ENCODE data around the gene HDAC7.

Gene HDAC7

GRCh38 chr12:47795814-47796411 is 23.8 kb downstream of the HDAC7 start:
- Histone ChIP-seq H3K4me1 (ENCODE audit: control insufficient read depth, low read depth, low read length) (no peaks in the 10 kb centered on the region), H3K9me3 (ENCODE audit: control insufficient read depth, low read depth, low read length) (no peaks in the 10 kb centered on the region), H3K4me3 (ENCODE audit: low read length) (no peak overlapping the region), H3K36me3 (ENCODE audit: control insufficient read depth, low read depth, low read length) (peaks cover 30% of the 10 kb centered on the region), H3K27ac (ENCODE audit: low read length) (no peak overlapping the region), H3K9ac (ENCODE audit: low read length) (no peak overlapping the region), H3K27me3 (ENCODE audit: control insufficient read depth, insufficient read depth, low read length) (no peaks in the 10 kb centered on the region)

GRCh38 chr12:47795121-47795813 is 24.4 kb downstream of the HDAC7 start:
- Histone ChIP-seq H3K27me3 (ENCODE audit: control insufficient read depth, insufficient read depth, low read length) (no peaks in the 10 kb centered on the region), H3K36me3 (ENCODE audit: control insufficient read depth, low read depth, low read length) (peaks cover 33% of the 10 kb centered on the region), H3K9me3 (ENCODE audit: control insufficient read depth, low read depth, low read length) (no peaks in the 10 kb centered on the region), H3K4me3 (ENCODE audit: low read length) (no peak overlapping the region), H3K4me1 (ENCODE audit: control insufficient read depth, low read depth, low read length) (no peaks in the 10 kb centered on the region), H3K9ac (ENCODE audit: low read length) (no peak overlapping the region), H3K27ac (ENCODE audit: low read length) (no peak overlapping the region)

DNA sequence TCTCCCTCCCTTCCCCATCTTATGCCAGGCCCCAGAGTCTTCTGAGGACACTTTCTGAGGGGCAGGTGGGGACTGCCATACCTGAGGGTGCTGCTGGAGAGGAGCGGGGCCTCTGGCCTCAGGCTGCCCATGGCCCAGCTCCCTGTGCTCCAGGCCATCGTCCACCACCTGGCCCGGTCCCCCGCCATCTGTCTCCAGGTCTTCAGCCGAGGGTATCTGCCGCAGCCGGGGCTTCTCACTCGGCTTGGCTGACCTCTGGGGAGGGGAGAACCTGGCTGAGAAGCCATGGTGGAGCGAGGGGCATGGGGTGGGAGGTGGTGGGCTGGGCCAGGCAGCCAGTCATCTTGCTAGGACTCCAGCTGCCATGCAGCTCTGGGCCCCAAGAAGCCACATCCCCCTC is 25.0 kb downstream of the HDAC7 start:
- Histone ChIP-seq H3K9me3 (ENCODE audit: control insufficient read depth, low read depth, low read length) (no peaks in the 10 kb centered on the region), H3K4me3 (ENCODE audit: low read length) (no peak overlapping the region), H3K27me3 (ENCODE audit: control insufficient read depth, insufficient read depth, low read length) (no peaks in the 10 kb centered on the region), H3K9ac (ENCODE audit: low read length) (no peak overlapping the region), H3K36me3 (ENCODE audit: control insufficient read depth, low read depth, low read length) (peaks cover 38% of the 10 kb centered on the region), H3K27ac (ENCODE audit: low read length) (no peak overlapping the region), H3K4me1 (ENCODE audit: control insufficient read depth, low read depth, low read length) (no peaks in the 10 kb centered on the region)

- Histone ChIP-seq H3K27me3 (ENCODE audit: control insufficient read depth, insufficient read depth, low read length) (no peaks in the 10 kb centered on the region), H3K4me3 (ENCODE audit: low read length) (no peak overlapping the region), H3K9ac (ENCODE audit: low read length) (no peak overlapping the region), H3K9me3 (ENCODE audit: control insufficient read depth, low read depth, low read length) (no peaks in the 10 kb centered on the region), H3K36me3 (ENCODE audit: control insufficient read depth, low read depth, low read length) (peaks cover 51% of the 10 kb centered on the region), H3K27ac (ENCODE audit: low read length) (no peak overlapping the region), H3K4me1 (ENCODE audit: control insufficient read depth, low read depth, low read length) (no peaks in the 10 kb centered on the region)
Measured at GRCh38 chr12:47793015-47793681, 26.6 kb downstream of the HDAC7 start.

DNA sequence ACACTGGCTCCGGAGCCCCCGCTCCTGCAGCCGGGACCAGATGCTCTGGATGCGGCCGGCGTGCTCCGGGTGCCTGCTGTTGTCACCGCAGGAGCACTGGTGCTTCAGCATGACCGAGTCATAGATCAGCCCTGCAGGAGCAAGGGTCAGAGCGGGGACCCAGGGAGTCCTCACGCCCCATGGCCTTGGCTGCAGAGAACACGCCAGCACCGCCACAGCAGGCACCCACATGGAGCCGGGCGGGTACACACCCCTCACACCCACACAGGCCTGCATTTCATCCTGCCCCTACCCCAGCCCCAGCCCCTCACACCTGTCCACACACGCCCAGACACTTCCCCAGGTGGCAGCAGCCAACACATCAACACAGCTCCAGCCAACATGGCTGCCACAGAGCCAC is 27.8 kb downstream of the HDAC7 start:
- Histone ChIP-seq H3K27ac (ENCODE audit: low read length) (no peak overlapping the region), H3K27me3 (ENCODE audit: control insufficient read depth, insufficient read depth, low read length) (no peaks in the 10 kb centered on the region), H3K36me3 (ENCODE audit: control insufficient read depth, low read depth, low read length) (peaks cover 63% of the 10 kb centered on the region), H3K9ac (ENCODE audit: low read length) (no peak overlapping the region), H3K4me1 (ENCODE audit: control insufficient read depth, low read depth, low read length) (no peaks in the 10 kb centered on the region), H3K9me3 (ENCODE audit: control insufficient read depth, low read depth, low read length) (no peaks in the 10 kb centered on the region), H3K4me3 (ENCODE audit: low read length) (no peak overlapping the region)

GRCh38 chr12:47791351-47791746 is 28.4 kb downstream of the HDAC7 start:
- no peak overlapping the region for H3K27ac ChIP-seq (ENCODE audit: low read length)
- no peaks in the 10 kb centered on the region for H3K4me1 ChIP-seq (ENCODE audit: control insufficient read depth, low read depth, low read length)
- H3K9me3 ChIP-seq (ENCODE audit: control insufficient read depth, low read depth, low read length): no peaks in the 10 kb centered on the region
- H3K4me3 ChIP-seq (ENCODE audit: low read length): no peak overlapping the region
- no peaks in the 10 kb centered on the region for H3K27me3 ChIP-seq (ENCODE audit: control insufficient read depth, insufficient read depth, low read length)
- H3K36me3 ChIP-seq (ENCODE audit: control insufficient read depth, low read depth, low read length): peaks cover 64% of the 10 kb centered on the region
- H3K9ac ChIP-seq (ENCODE audit: low read length): no peak overlapping the region

GRCh38 chr12:47790676-47791350 is 28.9 kb downstream of the HDAC7 start:
- Histone ChIP-seq H3K9me3 (ENCODE audit: control insufficient read depth, low read depth, low read length) (no peaks in the 10 kb centered on the region), H3K4me3 (ENCODE audit: low read length) (no peak overlapping the region), H3K27me3 (ENCODE audit: control insufficient read depth, insufficient read depth, low read length) (no peaks in the 10 kb centered on the region), H3K4me1 (ENCODE audit: control insufficient read depth, low read depth, low read length) (no peaks in the 10 kb centered on the region), H3K36me3 (ENCODE audit: control insufficient read depth, low read depth, low read length) (peaks cover 69% of the 10 kb centered on the region), H3K9ac (ENCODE audit: low read length) (no peak overlapping the region), H3K27ac (ENCODE audit: low read length) (no peak overlapping the region)

GRCh38 chr12:47789712-47790489 is 29.8 kb downstream of the HDAC7 start:
- Histone ChIP-seq H3K4me1 (ENCODE audit: control insufficient read depth, low read depth, low read length) (no peaks in the 10 kb centered on the region), H3K4me3 (ENCODE audit: low read length) (no peak overlapping the region), H3K27ac (ENCODE audit: low read length) (no peak overlapping the region), H3K9me3 (ENCODE audit: control insufficient read depth, low read depth, low read length) (no peaks in the 10 kb centered on the region), H3K36me3 (ENCODE audit: control insufficient read depth, low read depth, low read length) (peaks cover 77% of the 10 kb centered on the region), H3K9ac (ENCODE audit: low read length) (no peak overlapping the region), H3K27me3 (ENCODE audit: control insufficient read depth, insufficient read depth, low read length) (no peaks in the 10 kb centered on the region)

DNA sequence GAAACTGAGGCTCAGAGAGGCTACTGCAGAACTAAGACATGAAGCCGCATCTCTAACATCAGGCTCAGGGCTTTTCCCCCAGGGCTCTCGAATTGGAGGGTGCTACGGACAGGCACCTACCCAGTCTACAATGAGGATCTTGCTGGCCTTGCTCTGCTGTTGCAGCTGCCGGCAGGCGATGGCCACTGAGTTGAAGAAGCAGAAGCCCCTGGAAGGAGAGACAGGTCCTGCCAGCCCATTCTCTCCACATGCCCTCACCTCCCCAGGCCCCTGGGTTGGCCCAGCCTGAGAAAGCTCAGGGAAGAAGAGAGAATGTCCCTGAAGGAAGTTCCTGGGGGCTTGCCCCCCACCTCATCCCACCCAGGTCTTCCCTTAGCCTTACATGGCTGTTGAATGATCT is 30.6 kb downstream of the HDAC7 start:
- Histone ChIP-seq H3K4me3 (ENCODE audit: low read length) (no peak overlapping the region), H3K36me3 (ENCODE audit: control insufficient read depth, low read depth, low read length) (peaks cover 76% of the 10 kb centered on the region), H3K27ac (ENCODE audit: low read length) (no peak overlapping the region), H3K4me1 (ENCODE audit: control insufficient read depth, low read depth, low read length) (no peaks in the 10 kb centered on the region), H3K9ac (ENCODE audit: low read length) (no peak overlapping the region), H3K27me3 (ENCODE audit: control insufficient read depth, insufficient read depth, low read length) (no peaks in the 10 kb centered on the region), H3K9me3 (ENCODE audit: control insufficient read depth, low read depth, low read length) (no peaks in the 10 kb centered on the region)

DNA sequence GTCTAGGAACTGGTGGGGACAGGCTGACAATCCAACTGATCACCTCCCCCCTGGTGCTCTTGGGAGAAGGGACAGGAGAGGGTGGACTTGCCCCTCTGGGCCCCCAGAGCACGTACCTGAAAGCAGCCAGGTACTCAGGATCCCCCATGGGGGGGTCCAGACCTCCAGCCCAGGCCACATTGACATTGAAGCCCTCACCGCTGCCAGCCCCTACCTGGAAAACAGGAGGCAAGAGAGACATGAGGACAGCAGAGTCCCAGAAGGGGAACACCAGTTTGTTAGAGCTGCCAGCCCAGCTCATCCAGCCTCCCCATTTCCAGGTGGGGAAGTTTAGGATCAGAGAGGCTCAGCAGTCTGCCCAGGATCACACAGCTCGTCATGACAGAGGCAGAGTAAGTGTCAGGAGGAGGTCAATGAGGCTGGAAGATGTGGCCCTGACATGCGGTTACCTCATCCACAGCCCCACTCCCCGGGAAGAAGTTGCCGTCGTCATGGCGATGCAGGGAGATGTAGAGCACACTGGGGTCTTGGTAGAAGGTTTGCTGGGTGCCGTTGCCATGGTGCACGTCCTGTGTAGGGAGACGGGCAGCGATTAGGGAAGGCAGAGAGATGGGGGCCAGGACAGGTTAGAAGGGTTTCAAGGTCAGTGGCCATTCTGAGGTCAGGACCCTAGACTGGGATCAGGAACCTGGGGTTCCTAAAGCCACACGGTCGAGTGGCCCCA is 31.9 kb downstream of the HDAC7 start:
- H3K36me3 ChIP-seq (ENCODE audit: control insufficient read depth, low read depth, low read length): peaks cover 76% of the 10 kb centered on the region

More for the DNA sequence above, 31.9 kb downstream of the HDAC7 start:
- H3K27ac ChIP-seq (ENCODE audit: low read length): no peak overlapping the region
- no peak overlapping the region for H3K4me3 ChIP-seq (ENCODE audit: low read length)
- H3K9me3 ChIP-seq (ENCODE audit: control insufficient read depth, low read depth, low read length): no peaks in the 10 kb centered on the region
- H3K27me3 ChIP-seq (ENCODE audit: control insufficient read depth, insufficient read depth, low read length): no peaks in the 10 kb centered on the region
- no peak overlapping the region for H3K9ac ChIP-seq (ENCODE audit: low read length)
- H3K4me1 ChIP-seq (ENCODE audit: control insufficient read depth, low read depth, low read length): no peaks in the 10 kb centered on the region
